Epithelial cell of prostate (primary cell): ENCODE data around the gene FHIP1B.

ENCODE experiments used
- DNase-seq: peaks from one replicate; pipeline ENCODE4 v3.0.0-alpha.2; 2011; ENCODE audit warnings: low read depth, low spot score
- H3K27ac ChIP-seq: fragments of 450-650 bp; 2 replicates; pipeline ENCODE4 v1.5.1; 2017; ENCODE audit warnings: mild to moderate bottlenecking

The FHIP1B gene

GRCh38 chr11:6205366-6205765 is 29.1 kb downstream of the FHIP1B start, which contains the start of gene C11orf42:
Gene C11orf42 (plus strand): TSS chr11:6205557. CDS start chr11:6205616, 59 bp downstream.
- no peak within 1 kb of the TSS for H3K27ac ChIP-seq
- DNase-seq, result no peak

- no peak for DNase-seq
- H3K27ac ChIP-seq, result no peak overlapping the region
These were observed 29.7 kb downstream of the FHIP1B start for GRCh38 chr11:6204706-6205105.

- DNase-seq, result no peak
- no peak overlapping the region for H3K27ac ChIP-seq
These were observed 31.1 kb downstream of the FHIP1B start for GRCh38 chr11:6203327-6203726.

- no peak overlapping the region for H3K27ac ChIP-seq
- DNase-seq, result no peak
These were observed 32.4 kb downstream of the FHIP1B start for GRCh38 chr11:6202041-6202440.

- H3K27ac ChIP-seq, result no peak overlapping the region
- DNase-seq, result no peak
These were observed 33.0 kb downstream of the FHIP1B start for GRCh38 chr11:6201481-6201880.

GRCh38 chr11:6200975-6201374 is 33.5 kb downstream of the FHIP1B start:
- H3K27ac ChIP-seq, result no peak overlapping the region
- no peak for DNase-seq

GRCh38 chr11:6199174-6199810 is 35.1 kb downstream of the FHIP1B start, which contains the start of gene OR52W1:
Gene OR52W1 (plus strand): TSS chr11:6199224. CDS start chr11:6199224, 0 bp downstream.
- no peak within 1 kb of the TSS for H3K27ac ChIP-seq

GRCh38 chr11:6197466-6198200 is 36.8 kb downstream of the FHIP1B start:
- DNase-seq, result no peak
- H3K27ac ChIP-seq, result no peak overlapping the region

More at GRCh38 chr11:6199174-6199810, 35.1 kb downstream of the FHIP1B start, which contains the start of gene OR52W1:
- DNase-seq, result no peak

- H3K27ac ChIP-seq, result no peak overlapping the region
These were observed 38.0 kb downstream of the FHIP1B start for GRCh38 chr11:6196396-6196795.

GRCh38 chr11:6194065-6194581 is 40.3 kb downstream of the FHIP1B start:
- DNase-seq, result no peak

More at GRCh38 chr11:6196396-6196795, 38.0 kb downstream of the FHIP1B start:
- no peak for DNase-seq

GRCh38 chr11:6191742-6192141 is 42.7 kb downstream of the FHIP1B start:
- no peak for DNase-seq

More at GRCh38 chr11:6194065-6194581, 40.3 kb downstream of the FHIP1B start:
- H3K27ac ChIP-seq, result no peak overlapping the region

GRCh38 chr11:6175440-6175839 is 59.0 kb downstream of the FHIP1B start:
- no peak overlapping the region for H3K27ac ChIP-seq
- no peak for DNase-seq

More at GRCh38 chr11:6191742-6192141, 42.7 kb downstream of the FHIP1B start:
- no peak overlapping the region for H3K27ac ChIP-seq

- DNase-seq, result no peak
- H3K27ac ChIP-seq, result no peak within 1 kb of the TSS
These were observed 64.2 kb downstream of the FHIP1B start, which contains the start of gene OR52B2 for GRCh38 chr11:6170226-6170625. Gene OR52B2 (minus strand): TSS chr11:6170326. CDS start chr11:6170326, 0 bp downstream.
